HG02763 (cell line): ENCODE results near the gene BBS9.

Experiments
- ATAC-seq: cut with Tn5 transposase; IDR thresholded peaks from one replicate; pipeline ENCODE4 v1.9.1; 2021; ENCODE audit warnings: mild to moderate bottlenecking, moderate library complexity; ENCODE audit not compliant: unreplicated experiment

BBS9 gene

DNA sequence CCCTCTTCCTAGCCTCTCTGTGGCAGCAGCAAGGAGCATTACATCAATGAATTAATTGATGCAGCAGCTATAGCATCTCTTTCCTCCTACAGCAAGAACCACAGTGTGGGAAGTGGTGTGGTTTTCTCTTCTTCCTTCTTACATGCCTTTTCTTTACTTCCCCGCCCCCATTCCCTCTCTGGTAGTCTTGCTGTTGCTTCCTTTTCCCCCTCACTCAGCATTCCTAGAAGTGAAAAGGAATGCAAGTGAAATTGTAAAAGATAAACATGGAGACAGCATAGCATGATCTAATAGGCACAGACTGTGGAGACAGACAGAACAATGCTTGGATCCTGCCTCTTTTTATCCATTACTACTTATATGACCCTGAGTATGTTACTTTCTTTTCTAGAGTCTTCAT is 405.5 kb downstream of the BBS9 start:
- no peak for ATAC-seq

DNA sequence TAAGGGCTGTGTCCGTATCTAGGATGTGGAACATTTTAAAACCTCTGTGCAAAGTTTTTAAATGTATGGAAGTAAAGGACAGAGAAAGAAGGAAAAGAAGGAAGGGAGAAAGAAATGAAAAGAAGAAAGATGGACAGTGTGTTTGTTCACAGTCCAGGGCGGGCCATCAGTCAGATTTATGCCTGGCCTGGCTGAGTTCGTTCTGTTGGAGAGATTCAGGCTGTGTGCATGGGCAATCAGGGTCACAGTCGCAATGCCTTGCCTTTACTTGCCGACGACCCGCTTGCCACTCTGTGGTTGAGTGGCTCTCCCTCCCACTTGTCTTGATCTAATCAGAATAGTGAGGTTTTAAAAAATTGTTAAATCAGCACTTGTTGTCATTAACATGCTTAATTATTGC is 406.6 kb downstream of the BBS9 start:
- no peak for ATAC-seq

DNA sequence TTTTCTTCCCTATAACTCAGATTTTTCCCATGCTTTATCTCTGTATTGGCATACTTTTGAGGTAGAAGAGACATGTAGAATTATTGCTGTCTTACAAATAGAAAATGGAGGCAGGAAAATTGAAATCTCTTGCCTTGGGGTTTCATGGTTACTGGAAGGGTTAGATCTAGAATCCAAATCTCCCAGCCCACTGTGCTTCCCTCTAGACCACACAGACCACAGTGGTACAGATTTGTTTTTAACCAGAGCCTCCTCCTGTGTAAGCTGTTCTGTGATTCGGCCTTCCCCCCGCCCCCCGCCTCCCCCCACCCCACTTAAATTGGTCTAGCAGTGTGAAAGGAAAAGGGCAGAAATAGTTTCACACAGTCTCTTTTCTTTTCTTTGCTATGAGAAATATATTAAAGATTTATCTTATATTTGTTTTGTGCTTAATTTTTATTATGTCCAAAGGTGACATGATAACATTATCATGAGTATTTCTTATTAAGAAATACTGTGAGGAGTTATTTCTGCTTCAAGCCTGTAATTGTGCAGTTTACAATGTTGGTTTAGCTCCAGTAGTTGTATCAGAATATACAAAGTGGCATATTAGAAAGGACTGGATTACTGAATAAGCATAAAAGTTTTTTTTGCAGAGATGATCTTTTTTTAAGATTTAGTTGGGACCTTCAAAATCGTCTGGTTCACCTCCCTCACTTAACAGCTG is 407.2 kb downstream of the BBS9 start:
- no peak for ATAC-seq

DNA sequence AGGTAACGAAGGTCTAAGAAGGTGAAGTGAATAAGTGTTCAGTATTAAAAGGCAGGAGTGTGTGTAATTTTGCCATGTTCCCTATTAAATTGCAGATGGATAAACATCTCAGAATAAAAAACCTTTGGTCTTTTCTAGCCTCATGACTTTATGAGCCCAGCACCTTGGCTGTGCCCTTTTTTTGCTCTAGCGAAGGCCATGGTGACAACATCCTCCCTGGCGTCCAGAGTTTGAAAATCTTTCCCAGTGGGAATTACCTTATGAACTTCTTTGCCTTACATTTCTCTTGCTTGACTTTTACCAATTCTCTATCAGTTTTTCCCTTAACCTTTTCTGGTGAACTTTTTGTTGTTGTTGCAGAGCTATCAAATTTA is 407.7 kb downstream of the BBS9 start:
- ATAC-seq = no peak

DNA sequence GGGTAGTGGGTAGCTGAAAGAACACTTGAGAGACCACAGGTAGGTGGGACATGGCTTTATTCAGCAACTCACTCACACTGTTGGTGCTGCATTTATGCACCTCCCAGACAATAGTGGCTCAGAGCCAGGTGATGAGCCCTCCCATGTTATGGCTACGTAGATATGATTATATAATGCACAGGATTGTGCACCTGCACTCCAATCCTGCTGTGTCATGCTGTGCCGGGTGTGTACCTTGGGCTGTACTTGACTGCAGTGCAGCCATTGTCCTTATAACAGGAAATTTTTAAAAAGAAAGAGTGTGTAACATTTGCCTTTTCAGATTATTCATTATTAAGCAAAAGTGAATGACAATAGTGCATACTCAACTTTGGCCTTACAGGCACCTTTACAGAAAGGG is 409.8 kb downstream of the BBS9 start:
- no peak for ATAC-seq

DNA sequence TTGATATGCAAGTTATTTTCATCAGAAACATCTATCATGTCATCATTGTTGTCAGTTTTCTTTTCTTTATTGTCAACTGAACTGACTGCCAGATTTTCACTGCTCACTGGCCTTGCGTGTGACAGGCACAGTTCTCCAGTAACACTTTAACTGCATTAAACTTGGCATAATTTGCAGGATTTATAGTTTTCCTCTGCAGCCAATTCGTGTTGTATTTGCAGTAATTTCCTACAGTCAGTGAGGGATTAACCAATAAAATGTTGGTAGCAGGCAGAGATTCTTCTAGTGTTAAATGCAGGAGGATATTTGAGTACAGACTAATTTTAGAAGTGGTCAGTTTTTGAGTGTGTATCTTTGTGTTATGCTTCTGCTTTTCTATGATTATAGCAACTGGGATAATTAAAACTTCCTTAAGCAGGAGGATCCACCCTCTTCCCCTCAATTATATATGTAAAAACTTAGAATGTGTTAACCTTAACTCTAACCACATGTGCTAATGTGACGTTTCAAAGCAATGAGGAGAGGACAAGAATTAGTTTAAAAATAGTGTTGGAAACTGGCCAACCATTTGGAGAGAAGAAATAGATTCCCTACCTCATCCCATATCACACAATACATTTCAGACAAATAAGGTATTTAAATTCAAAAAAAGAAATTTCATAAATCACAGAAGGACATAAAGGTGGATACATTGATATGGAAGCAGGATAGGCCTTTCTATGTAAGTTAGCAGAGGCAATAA is 410.5 kb downstream of the BBS9 start:
- no peak for ATAC-seq

DNA sequence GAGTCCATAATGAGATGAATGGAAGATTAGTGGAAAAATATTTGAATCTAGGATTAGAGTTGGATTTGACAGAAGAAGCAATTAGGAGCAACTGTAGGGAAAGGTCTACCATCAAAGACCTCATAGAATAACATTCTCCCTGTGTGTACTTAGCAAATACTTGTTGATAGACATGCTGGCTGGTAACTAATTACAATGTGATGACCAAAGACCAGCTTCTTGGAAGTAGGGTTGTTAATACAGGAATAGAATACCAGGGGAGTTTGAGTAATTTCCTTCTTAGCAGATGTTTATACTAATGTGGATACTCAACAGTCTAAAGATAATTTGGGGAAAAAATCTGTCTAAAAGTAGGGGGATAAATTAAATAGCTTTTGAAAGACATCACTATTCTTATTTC is 418.5 kb downstream of the BBS9 start:
- ATAC-seq = no peak

DNA sequence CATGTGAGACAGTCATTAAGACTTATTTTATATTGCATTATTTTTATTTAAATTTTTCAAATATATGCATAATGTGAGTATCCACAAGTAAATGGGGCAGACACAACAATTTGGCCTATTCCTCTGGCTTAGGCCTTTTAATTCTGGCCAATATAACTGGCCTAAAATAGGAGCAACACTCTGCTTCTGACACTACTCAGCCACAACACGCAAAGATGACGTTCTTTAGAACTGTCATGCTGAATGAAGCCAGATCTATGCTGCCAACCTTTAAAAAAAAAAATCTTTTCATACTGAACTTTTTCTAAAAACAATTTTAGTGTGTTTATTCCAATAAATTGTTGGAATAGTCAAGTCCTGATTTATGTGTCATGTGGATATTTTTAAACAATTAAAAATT is 421.0 kb downstream of the BBS9 start:
- no peak for ATAC-seq

DNA sequence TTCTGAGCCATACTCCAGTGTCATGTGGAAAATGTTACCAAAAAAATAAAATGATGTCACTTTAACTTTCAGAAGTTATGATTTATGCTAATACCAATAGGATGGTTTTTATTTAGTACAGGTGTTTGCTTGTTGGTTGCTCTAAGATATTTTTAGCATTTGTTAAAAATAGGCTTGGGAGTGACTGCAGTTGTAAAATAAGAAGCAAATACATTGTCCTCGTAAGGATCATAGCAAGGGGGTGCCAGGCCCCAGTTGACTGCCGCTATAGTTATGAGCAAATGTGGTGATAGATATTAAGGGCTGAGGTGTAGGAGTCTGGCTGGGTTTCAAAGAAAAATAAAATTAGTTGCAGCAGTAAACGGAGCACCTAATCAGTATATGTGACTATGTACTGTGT is 421.6 kb downstream of the BBS9 start:
- no peak for ATAC-seq

DNA sequence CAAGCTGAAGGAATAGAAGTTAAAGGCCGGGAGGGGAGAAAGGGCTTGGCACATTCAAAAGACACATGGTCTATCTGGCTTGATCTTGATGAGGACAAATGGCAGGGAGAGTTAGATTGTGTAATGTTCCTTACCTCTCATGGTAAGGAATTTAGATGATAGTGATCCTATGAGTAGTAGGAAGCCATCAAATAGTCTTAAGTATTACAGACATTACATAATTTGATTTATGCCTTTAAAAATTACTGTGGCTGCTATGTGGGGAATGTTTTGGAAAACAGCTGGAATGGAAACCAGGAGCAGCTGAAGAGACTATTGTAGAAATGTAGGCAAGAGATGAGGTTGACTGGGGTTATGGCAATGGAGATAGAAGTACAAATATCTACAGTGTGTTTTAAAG is 424.7 kb downstream of the BBS9 start:
- no peak for ATAC-seq

DNA sequence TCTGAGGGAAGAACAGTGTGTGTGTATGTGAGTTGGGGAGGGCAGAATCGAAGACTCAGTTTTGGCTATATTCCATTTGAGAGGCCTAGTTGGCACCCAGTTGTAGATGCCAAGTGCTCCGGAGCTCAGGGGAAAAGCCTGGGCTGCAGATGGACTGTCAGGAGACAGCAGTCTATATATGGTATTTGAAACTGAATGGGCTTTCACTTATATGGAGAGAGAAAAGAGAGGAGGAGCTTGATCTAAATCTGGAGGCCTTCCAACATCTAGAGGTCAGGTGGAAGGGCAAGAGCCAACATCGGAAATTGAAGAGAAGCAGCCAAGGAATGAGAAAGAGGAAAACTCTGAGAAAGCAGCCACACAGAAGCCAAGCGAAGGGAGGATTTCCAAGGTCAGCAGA is 425.2 kb downstream of the BBS9 start:
- no peak for ATAC-seq

DNA sequence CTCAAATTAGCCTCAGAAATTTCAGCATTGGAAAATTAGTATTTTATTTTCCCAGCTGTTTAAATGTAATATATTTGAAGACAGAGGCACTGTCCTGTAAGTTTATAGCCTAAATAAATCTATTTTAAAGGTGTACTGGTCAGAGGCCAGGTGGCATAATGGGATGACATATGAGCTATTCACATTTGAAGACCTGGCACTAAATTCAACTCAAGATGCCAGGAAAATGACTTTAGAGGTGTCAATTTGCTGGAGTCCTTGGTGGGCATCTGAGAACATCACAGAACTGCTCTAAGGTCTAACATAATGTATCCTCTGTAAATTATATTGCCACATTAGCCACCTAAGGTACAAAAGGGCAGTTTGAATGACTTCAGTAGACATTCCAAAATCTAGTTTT is 427.1 kb downstream of the BBS9 start:
- no peak for ATAC-seq

DNA sequence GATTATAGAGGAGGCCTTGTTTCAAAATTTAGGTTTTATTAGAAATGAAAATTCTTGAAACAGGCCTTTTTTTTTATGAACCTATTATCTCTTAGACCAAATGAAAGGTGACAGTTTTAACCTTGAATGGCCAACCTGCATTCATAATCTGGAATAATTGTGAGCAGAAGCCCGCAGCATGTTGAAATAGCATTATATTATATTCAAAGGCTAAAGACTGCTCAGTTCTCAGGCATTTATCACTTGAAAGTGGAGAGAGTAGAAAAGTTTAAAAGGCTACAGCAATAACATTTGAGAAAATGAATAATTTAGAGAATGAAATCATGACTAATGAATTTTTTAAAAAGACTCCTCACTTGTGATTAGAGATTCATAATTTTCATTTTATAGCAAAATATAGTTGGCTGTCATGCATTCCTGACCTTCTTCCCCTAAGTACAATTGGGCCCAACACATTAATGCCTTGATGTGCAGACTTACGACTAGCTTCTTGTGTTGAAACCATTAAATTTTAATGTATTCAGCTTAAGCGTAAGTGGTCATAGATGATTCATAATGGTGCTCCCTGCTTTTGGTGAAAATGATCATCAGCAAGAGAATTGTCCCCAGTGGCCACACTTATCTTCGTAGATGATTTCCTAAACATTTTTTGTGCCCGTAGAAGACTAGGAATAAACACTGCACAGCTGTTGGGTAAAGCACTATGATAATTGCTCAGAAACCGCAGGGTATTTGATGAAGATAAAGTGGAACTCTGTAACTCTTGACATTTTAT is 429.4 kb downstream of the BBS9 start:
- no peak for ATAC-seq

DNA sequence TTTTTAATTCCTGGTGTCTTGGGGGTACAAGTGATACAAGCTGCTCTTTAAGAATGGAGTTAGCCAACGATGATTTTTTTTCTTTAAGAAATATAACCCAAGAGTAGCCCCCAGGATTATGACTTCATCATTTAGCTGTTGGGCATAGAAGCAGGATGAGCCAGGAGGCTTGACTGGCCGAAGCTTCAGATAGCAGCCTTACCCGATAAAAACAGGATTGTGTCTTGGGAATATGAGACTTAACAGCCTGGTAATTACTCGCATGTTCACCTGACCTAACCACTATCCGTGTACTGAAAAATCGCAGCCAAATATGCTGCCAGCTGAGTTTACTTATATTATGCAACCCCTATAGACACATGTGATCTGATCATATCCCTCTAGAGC is 430.0 kb downstream of the BBS9 start:
- ATAC-seq = no peak

DNA sequence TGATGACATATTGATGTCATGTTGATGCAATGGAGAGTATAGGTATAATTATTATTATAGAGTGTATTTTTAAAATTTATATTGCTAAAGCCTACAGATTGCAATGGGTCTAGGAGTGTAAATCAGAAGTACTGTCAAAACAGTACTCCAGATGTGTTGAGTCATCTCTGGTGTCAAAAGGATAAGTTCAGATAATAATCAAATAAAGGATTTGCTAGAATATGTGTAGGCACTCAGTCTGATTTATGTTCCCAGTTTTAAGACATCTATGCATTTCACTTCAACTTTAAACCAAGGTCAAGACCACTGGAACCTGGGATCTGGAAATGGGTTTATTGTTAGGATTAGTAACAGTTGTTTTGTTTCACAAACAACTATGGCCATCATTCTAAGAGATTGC is 433.6 kb downstream of the BBS9 start:
- ATAC-seq = no peak

DNA sequence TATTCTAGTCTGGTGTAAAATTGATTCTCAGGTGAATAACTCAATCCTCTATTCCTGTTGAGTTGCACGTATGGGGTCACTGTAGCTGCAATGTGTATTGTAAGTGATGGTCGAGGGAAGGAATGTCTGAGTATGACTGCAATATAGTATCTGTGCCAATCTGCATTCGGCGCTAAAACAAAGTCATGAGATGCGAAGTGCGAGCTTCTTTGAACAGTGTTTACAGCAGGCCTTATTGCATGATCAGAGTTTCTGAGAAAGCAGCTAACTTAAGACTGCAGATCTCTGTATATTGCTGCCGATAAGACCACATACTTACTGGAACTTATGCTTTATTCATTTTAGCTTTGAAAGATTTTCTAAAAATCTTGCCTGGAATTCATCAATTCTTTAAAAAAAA is 434.3 kb downstream of the BBS9 start:
- no peak for ATAC-seq

DNA sequence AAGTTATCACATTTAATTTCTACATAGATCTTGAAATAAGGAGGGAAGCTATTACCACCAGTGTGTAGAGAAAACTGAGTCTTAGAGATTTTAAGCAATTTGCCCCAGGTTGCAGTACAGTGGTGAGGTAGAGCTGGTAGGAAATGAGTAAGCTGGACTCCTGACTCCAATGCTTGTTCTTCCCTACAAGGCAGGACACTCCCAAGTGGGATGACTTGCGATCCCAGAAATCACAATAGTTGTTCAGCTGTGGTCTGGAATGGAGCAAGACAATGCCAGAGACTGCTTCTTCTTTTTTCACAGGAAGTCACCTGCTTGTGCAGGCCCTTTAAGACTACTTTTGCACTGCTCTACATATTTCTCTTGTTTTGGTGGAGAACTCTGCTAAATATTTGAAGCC is 448.8 kb downstream of the BBS9 start:
- no peak for ATAC-seq

DNA sequence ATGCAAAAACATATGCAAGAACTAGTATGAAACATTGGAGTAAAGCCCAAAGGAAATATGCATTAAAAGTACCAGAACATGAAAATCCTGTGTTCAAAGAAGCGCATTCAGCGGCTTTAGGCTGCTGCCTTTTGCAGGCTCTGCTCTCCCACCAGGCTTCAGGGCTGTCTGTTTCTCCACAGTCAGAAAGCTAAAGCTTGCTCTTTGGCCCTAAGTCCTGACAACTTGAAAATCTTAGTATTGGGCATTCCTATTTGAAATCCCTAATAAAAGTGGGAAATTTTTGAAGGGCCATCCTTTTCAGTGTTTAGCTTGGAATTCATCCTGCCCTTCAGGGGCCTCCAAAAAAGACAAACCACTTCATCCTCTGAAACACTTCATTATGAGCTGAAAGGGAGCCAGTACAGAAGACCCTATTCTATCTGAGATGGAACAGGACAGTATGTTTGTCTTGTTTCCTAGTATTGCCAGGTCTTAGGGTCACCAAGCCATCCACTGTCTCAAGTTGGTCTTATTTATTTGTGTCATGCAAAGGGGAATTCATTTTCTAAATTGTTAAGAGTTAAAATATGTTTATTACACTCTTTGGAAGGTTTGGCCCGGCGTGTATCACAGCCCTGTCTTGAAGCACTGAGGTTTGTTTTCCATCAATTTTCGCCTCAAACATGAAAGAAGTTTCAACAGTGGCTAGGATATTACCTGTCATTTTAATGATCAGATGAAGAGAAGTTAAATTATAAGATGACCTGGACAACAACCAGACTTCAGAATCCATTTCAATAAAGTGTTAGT is 449.7 kb downstream of the BBS9 start:
- no peak for ATAC-seq

DNA sequence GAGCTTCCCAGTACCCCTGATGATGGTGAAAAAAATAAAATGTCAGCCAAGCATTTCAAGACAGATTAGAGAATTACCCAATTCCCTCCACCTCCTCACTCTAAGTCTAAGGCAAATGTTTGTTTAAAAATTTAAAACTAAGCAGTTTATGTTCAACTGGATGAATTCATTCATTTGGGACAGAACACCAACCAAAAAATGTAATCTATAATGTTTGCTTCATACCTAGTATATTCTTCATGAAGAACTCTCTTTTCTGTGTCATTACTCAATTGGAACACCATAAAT is 450.3 kb downstream of the BBS9 start:
- ATAC-seq = no peak

DNA sequence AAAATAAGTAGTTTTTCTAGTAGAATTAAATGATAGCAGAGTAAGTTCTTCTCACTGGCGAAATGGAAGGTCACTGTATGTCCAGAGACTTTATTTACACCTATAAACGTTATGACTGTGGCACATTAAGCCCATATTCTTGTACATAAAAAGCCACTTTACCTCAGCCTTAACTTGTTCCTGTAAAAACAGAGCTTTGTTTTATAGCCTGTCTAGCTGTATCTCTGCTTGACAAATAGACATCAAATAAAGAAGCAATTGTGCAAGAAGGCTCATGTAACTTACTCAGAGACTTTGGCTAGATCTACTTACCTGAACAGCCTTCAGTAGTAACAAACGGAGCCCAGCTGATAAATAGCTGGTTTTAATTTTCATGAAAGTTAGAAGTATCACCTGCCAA is 451.9 kb downstream of the BBS9 start:
- ATAC-seq = no peak

DNA sequence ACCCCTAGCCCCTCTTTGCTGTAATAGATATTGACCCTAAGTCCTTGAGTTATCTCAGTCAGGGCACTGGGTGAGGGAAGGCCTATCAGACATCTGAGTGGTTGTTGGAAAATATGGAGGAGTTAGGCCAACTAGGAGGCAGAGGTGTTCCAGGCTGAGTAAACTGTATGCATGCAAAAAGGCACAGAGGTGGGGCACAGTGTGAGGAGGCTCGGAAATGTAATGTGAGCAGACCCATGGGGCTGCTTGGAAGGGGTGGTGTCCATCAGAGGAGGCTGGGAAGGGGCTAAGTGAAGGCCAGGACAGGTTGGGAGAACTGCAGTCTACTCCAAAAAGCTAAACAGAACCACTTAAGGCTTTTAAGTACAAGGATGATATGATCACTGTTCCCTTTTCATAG is 452.7 kb downstream of the BBS9 start:
- no peak for ATAC-seq

DNA sequence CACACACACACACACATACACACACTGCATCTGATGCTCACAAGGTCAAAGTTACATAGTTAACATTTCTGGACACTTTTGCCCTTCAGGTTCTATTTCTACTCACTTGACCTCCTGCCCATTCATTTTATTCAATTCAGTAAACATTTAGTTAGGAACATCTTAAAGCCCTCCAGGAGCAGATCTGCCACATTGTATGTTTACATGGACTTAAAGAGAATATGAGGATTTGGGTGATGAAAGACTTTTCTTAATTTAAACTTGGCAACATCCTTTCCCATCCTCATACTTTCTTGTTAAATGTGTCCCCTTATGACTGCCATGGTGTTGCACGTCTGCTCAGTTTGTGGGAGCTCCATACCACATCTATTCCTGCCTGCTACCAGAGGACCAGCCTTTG is 453.2 kb downstream of the BBS9 start:
- no peak for ATAC-seq
